ENCODE measurements around the gene SCRT2.

DNA sequence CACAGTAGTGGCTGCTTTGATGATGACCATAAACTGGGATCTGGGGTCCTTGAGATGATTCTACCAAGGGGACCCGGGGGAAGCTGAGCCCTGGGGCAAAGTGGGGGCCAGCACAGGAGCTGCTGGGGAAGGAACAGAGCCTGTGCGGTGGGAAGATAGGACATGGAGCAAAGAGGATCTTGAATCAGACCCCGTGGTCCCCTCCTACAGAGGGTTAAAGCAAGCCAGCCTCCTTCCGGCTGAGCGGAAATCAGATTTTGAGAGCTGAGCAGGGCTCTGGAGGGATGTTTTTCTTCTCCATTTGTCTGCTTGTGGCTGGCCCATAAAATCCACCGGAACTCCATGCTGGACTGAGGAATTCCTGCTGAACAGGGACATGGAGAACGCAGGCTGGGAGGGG is 55.4 kb downstream of the SCRT2 start:
- TF ChIP-seq CTCF (IDR thresholded peaks at IDR 0.05; ENCODE audit: extremely low read depth in 1 of 2, insufficient read depth in 1 of 2, low read depth in 1 of 2, low read length in 2 of 2), result no peak
- TF ChIP-seq EZH2 (IDR thresholded peaks at IDR 0.05; ENCODE audit: borderline replicate concordance, low read depth, low read length, severe bottlenecking), result no peak
- TF ChIP-seq MYC (IDR thresholded peaks at IDR 0.05; ENCODE audit: low read depth, low read length), result no peak
- TF ChIP-seq POLR2A (IDR thresholded peaks at IDR 0.05; ENCODE audit: low read depth, low read length), result no peak
- TF ChIP-seq MAX (IDR thresholded peaks at IDR 0.05; ENCODE audit: insufficient read depth, insufficient read length), result no peak
- TF ChIP-seq POLR2AphosphoS5 (IDR thresholded peaks at IDR 0.05; ENCODE audit: insufficient read depth, low read depth, low read length), result no peak
- no peak for TF ChIP-seq FOS (IDR thresholded peaks at IDR 0.05; ENCODE audit: borderline replicate concordance, insufficient read depth, low read length)
- TF ChIP-seq GATA2 (IDR thresholded peaks at IDR 0.05; ENCODE audit: insufficient read depth, insufficient read length, low read depth, low read length), result no peak

Data from endothelial cell of umbilical vein (primary cell).